Activated CD8-positive, alpha-beta T cell treated with anti-CD3 and anti-CD28 coated beads for 36 hours (primary cell): Measurements from ENCODE around the gene SPAG17. TPM values are rescaled to one million over a fixed set of nuclear protein-coding genes. Genes with fewer than 3 reads are reported as not detected.

Source experiments
- ATAC-seq: fragments of 200-7000 bp; cut with Tn5 transposase; one replicate; pipeline ENCODE4 v1.10.0; 2021; ENCODE audit warnings: mild to moderate bottlenecking, moderate library complexity
- CTCF ChIA-PET: fragments of 350-600 bp; sonication (Branson Sonifier 250); formaldehyde crosslinking; loops from one replicate; lab custom pipeline; 2021; ENCODE audit warnings: antibody characterized with exemption; lab: Charles Lee
- POLR2A ChIA-PET: fragments of 350-600 bp; sonication (Branson Sonifier 250); formaldehyde crosslinking; loops from one replicate; lab custom pipeline; 2021; ENCODE audit warnings: antibody characterized with exemption; lab: Charles Lee
- DNase-seq: peaks from one replicate; pipeline ENCODE4 v3.0.0-alpha.2; 2020
- H3K27ac Mint-ChIP-seq: one replicate; pipeline ENCODE4 v1.8.0; 2021; ENCODE audit warnings: mild to moderate bottlenecking, mixed read lengths
- H3K27me3 Mint-ChIP-seq: one replicate; pipeline ENCODE4 v1.8.0; 2021; ENCODE audit warnings: mixed read lengths
- H3K36me3 Mint-ChIP-seq: one replicate; pipeline ENCODE4 v1.8.0; 2021; ENCODE audit warnings: low read depth, mixed read lengths
- H3K4me1 Mint-ChIP-seq: one replicate; pipeline ENCODE4 v1.8.0; 2021; ENCODE audit warnings: low read depth, mixed read lengths
- H3K4me3 Mint-ChIP-seq: one replicate; pipeline ENCODE4 v1.8.0; 2021; ENCODE audit warnings: mild to moderate bottlenecking, moderate library complexity, mixed read lengths
- H3K9me3 Mint-ChIP-seq: one replicate; pipeline ENCODE4 v1.8.0; 2021; ENCODE audit warnings: mixed read lengths
- CTCF ChIP-seq: fragments of 200-600 bp; IDR thresholded peaks from one replicate; pipeline ENCODE4 v1.8.0; 2022; ENCODE audit warnings: antibody characterized with exemption, mild to moderate bottlenecking
- intact Hi-C: fragments of 100-400 bp; cut with micrococcal nuclease; formaldehyde crosslinking; loops from one replicate; pipeline ENCODE4 v1.10.0; 2022
- total RNA-seq, 2 experiments: library from RNA; stranded (reverse); gene quantifications; one replicate each; pipeline ENCODE4 v1.2.3, GENCODE V29; 2021

SPAG17 gene
- total RNA-seq, 2 experiments from 2014 or later: not detected

- Mint-ChIP-seq H3K27me3 (no peaks in the 10 kb centered on the region), H3K4me1 (peaks cover 11% of the 10 kb centered on the region), H3K27ac (peak overlapping the region; percentile 73), H3K36me3 (peaks cover 34% of the 10 kb centered on the region), H3K4me3 (no peak overlapping the region), H3K9me3 (no peaks in the 10 kb centered on the region)
- ChIA-PET CTCF (no interaction called here), POLR2A (no interaction called here)
- no peak for DNase-seq
- no peak for TF ChIP-seq CTCF
- intact Hi-C loops: no loop called here
- peak; percentile 39 for ATAC-seq
Observed at GRCh38 chr1:117964290-117965038, 220.6 kb downstream of the SPAG17 start.

GRCh38 chr1:117959364-117959763 is 225.7 kb downstream of the SPAG17 start:
- H3K4me1 Mint-ChIP-seq: peaks cover 6% of the 10 kb centered on the region
- peaks cover 59% of the 10 kb centered on the region for H3K36me3 Mint-ChIP-seq
- POLR2A ChIA-PET: no interaction called here

GRCh38 chr1:117952386-117952785 is 232.6 kb downstream of the SPAG17 start:
- no peak for ATAC-seq
- Mint-ChIP-seq H3K4me3 (no peak overlapping the region), H3K27me3 (no peaks in the 10 kb centered on the region), H3K36me3 (peaks cover 61% of the 10 kb centered on the region), H3K9me3 (no peaks in the 10 kb centered on the region), H3K4me1 (no peaks in the 10 kb centered on the region), H3K27ac (no peak overlapping the region)
- TF ChIP-seq CTCF: no peak
- CTCF ChIA-PET: no interaction called here
- POLR2A ChIA-PET: no interaction called here
- intact Hi-C loops: no loop called here
- DNase-seq: no peak

More at GRCh38 chr1:117959364-117959763, 225.7 kb downstream of the SPAG17 start:
- ATAC-seq (no peak), DNase-seq (no peak)
- intact Hi-C loops: no loop called here
- CTCF ChIA-PET: no interaction called here
- Mint-ChIP-seq H3K27me3 (no peaks in the 10 kb centered on the region), H3K9me3 (no peaks in the 10 kb centered on the region), H3K4me3 (no peak overlapping the region), H3K27ac (no peak overlapping the region)
- TF ChIP-seq CTCF: no peak

GRCh38 chr1:117942293-117942692 is 242.7 kb downstream of the SPAG17 start:
- intact Hi-C loops: no loop called here
- POLR2A ChIA-PET: no interaction called here
- TF ChIP-seq CTCF: no peak
- no peaks in the 10 kb centered on the region for H3K9me3 Mint-ChIP-seq
- ATAC-seq: no peak
- no peak overlapping the region for H3K4me3 Mint-ChIP-seq
- peaks cover 61% of the 10 kb centered on the region for H3K36me3 Mint-ChIP-seq
- H3K4me1 Mint-ChIP-seq: no peaks in the 10 kb centered on the region
- DNase-seq: no peak
- no peaks in the 10 kb centered on the region for H3K27me3 Mint-ChIP-seq
- no peak overlapping the region for H3K27ac Mint-ChIP-seq
- CTCF ChIA-PET: interaction anchor here (1.1 to 1.7 kb wide), 2 partner anchors 12 to 13 kb away, joined by 4 to 5 read pairs; partner anchors contain the start of gene GDAP2

- Mint-ChIP-seq H3K9me3 (no peaks in the 10 kb centered on the region), H3K27ac (no peak overlapping the region), H3K27me3 (no peaks in the 10 kb centered on the region), H3K4me1 (peaks cover 39% of the 10 kb centered on the region), H3K4me3 (no peak overlapping the region), H3K36me3 (peaks cover 60% of the 10 kb centered on the region)
- no peak for DNase-seq
- intact Hi-C loops: no loop called here
- ChIA-PET POLR2A (no interaction called here), CTCF (no interaction called here)
- no peak for ATAC-seq
- TF ChIP-seq CTCF: no peak
Observed at GRCh38 chr1:117933769-117934168, 251.3 kb downstream of the SPAG17 start.
